Panc1 (cell line): Measurements from ENCODE around the gene GRID1.

Source experiments
- POLR2AphosphoS5 ChIP-seq: IDR thresholded peaks from 2 replicates; pipeline ENCODE4 v1.6.1; 2012; ENCODE audit warnings: mild to moderate bottlenecking, low read depth, low read length, moderate library complexity
- SIN3A ChIP-seq: IDR thresholded peaks from 2 replicates; pipeline ENCODE4 v1.6.1; 2012; ENCODE audit warnings: low read depth, mild to moderate bottlenecking, low read length, moderate library complexity, borderline replicate concordance; ENCODE audit not compliant: insufficient read depth
- TCF7L2 ChIP-seq: IDR thresholded peaks from 2 replicates; pipeline ENCODE4 v1.6.1; 2011; ENCODE audit warnings: mild to moderate bottlenecking, low read depth, low read length, inconsistent platforms
- TF ChIP-seq, protein P1 (sequence below): fragments of 450-650 bp; IDR thresholded peaks from 2 replicates; pipeline ENCODE4 v1.5.1; 2017; ENCODE audit warnings: mild to moderate bottlenecking
- TF ChIP-seq, protein P2 (sequence below), 2 experiments: IDR thresholded peaks; 2 replicates each; pipeline ENCODE4 v1.6.1; 2011 to 2012; ENCODE audit warnings: low read depth in 2 of 2, control low read depth in 1 of 2, low read length in 1 of 2, mild to moderate bottlenecking in 1 of 2, moderate library complexity in 1 of 2; ENCODE audit not compliant: insufficient read depth in 1 of 2

DNA sequence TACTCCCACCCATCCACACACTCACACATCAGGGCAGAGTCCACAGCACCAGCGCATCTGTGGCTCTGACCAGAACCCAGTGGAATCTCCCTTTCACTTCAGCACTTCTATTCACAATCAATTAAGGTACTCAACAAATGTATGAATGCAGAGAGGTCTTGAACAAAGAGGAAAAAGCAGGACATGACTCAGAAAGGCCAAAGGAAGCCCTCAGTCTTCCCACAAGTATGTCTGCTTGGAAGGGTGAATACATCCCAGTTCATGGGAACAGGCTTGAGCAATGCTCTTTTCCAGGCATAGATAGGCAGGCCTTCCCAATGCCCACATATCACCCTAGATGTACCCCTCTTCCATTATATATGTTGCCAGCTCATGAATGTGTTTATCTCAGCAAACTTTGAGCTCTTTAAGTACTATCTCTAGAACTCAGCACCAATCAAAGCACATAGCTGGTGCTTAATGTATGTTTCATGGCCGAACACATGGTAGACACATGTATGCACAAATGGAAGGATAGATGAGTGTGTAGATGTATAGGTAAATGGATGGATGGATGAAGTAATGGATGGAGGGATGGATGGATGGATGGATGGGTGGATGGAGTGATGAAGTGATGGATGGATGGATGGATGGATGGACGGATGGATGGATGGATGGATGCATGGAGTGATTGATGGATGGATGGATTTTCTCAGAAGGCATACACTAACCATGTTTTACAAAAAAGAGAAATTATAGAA lies 507.6 kb downstream of the GRID1 start:
- TF ChIP-seq, protein P1, sequence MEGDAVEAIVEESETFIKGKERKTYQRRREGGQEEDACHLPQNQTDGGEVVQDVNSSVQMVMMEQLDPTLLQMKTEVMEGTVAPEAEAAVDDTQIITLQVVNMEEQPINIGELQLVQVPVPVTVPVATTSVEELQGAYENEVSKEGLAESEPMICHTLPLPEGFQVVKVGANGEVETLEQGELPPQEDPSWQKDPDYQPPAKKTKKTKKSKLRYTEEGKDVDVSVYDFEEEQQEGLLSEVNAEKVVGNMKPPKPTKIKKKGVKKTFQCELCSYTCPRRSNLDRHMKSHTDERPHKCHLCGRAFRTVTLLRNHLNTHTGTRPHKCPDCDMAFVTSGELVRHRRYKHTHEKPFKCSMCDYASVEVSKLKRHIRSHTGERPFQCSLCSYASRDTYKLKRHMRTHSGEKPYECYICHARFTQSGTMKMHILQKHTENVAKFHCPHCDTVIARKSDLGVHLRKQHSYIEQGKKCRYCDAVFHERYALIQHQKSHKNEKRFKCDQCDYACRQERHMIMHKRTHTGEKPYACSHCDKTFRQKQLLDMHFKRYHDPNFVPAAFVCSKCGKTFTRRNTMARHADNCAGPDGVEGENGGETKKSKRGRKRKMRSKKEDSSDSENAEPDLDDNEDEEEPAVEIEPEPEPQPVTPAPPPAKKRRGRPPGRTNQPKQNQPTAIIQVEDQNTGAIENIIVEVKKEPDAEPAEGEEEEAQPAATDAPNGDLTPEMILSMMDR, result no peak
- TF ChIP-seq, protein P2, sequence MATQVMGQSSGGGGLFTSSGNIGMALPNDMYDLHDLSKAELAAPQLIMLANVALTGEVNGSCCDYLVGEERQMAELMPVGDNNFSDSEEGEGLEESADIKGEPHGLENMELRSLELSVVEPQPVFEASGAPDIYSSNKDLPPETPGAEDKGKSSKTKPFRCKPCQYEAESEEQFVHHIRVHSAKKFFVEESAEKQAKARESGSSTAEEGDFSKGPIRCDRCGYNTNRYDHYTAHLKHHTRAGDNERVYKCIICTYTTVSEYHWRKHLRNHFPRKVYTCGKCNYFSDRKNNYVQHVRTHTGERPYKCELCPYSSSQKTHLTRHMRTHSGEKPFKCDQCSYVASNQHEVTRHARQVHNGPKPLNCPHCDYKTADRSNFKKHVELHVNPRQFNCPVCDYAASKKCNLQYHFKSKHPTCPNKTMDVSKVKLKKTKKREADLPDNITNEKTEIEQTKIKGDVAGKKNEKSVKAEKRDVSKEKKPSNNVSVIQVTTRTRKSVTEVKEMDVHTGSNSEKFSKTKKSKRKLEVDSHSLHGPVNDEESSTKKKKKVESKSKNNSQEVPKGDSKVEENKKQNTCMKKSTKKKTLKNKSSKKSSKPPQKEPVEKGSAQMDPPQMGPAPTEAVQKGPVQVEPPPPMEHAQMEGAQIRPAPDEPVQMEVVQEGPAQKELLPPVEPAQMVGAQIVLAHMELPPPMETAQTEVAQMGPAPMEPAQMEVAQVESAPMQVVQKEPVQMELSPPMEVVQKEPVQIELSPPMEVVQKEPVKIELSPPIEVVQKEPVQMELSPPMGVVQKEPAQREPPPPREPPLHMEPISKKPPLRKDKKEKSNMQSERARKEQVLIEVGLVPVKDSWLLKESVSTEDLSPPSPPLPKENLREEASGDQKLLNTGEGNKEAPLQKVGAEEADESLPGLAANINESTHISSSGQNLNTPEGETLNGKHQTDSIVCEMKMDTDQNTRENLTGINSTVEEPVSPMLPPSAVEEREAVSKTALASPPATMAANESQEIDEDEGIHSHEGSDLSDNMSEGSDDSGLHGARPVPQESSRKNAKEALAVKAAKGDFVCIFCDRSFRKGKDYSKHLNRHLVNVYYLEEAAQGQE (IDR thresholded peaks at IDR 0.05; ENCODE audit: insufficient read depth in 1 of 2, low read depth in 2 of 2, low read length in 1 of 2), result no peak
- TF ChIP-seq POLR2AphosphoS5 (no peak), SIN3A (no peak), TCF7L2 (no peak)
